HL-60 (cell line): ENCODE data around the gene RIC3.

Experiments used
- DNase-seq, 2 experiments: peaks; one replicate each; pipeline ENCODE4 v3.0.0-alpha.2; 2010 to 2020; ENCODE audit warnings: low read depth in 1 of 2, low spot score in 1 of 2
- H3K27ac ChIP-seq: fragments of 250-450 bp; sonication (Bioruptor Pico); replicated peaks from 2 replicates; pipeline ENCODE4 v1.5.1; 2020; ENCODE audit warnings: mild to moderate bottlenecking, moderate library complexity
- H3K27me3 ChIP-seq: fragments of 250-450 bp; sonication (Bioruptor Pico); 2 replicates; pipeline ENCODE4 v1.5.1; 2021; ENCODE audit warnings: mild to moderate bottlenecking, moderate library complexity; ENCODE audit not compliant: insufficient read depth, poor library complexity, severe bottlenecking
- H3K4me3 ChIP-seq: replicated peaks from 2 replicates; pipeline ENCODE4 v1.5.1; 2011; ENCODE audit warnings: mild to moderate bottlenecking, control low read depth, low read length; ENCODE audit not compliant: insufficient read depth
- GABPA ChIP-seq: IDR thresholded peaks from 2 replicates; pipeline ENCODE4 v1.6.1; 2012; ENCODE audit warnings: low read depth
- POLR2AphosphoS5 ChIP-seq: IDR thresholded peaks from 2 replicates; pipeline ENCODE4 v1.6.1; 2012; ENCODE audit warnings: low read depth
- SPI1 ChIP-seq: IDR thresholded peaks from 2 replicates; pipeline ENCODE4 v1.6.1; 2012; ENCODE audit warnings: low read depth, mild to moderate bottlenecking, borderline replicate concordance
- TF ChIP-seq, protein P1 (sequence below): IDR thresholded peaks from one replicate; pipeline ENCODE4 v1.5.1; 2011; ENCODE audit warnings: low read length, control low read depth, inconsistent platforms; ENCODE audit not compliant: insufficient read depth
- TF ChIP-seq, protein P2 (sequence below): IDR thresholded peaks from 2 replicates; pipeline ENCODE4 v1.6.1; 2012; ENCODE audit warnings: low read depth; ENCODE audit not compliant: insufficient replicate concordance

Gene RIC3

DNA sequence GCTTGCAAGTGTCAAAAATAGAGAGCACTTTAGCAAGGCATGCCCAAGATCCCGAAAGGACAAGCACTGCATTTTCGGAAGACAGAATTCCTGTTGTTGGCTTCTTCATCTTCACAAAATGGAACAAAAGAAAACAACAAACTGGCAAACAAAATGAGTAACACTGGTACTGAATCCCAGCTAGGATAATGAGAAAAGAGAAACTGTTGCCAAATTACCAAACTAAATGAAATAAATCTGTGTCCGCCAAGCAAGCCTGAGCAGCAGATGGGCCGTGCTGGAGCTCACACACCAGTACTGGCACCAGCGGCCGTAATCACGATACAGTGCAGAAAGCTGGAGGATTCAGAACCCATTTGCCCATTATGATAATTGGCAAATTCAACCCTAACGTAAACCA, 57.2 kb downstream of the RIC3 start:
- no peak for DNase-seq
- no peak for TF ChIP-seq SPI1
- TF ChIP-seq, protein P1, sequence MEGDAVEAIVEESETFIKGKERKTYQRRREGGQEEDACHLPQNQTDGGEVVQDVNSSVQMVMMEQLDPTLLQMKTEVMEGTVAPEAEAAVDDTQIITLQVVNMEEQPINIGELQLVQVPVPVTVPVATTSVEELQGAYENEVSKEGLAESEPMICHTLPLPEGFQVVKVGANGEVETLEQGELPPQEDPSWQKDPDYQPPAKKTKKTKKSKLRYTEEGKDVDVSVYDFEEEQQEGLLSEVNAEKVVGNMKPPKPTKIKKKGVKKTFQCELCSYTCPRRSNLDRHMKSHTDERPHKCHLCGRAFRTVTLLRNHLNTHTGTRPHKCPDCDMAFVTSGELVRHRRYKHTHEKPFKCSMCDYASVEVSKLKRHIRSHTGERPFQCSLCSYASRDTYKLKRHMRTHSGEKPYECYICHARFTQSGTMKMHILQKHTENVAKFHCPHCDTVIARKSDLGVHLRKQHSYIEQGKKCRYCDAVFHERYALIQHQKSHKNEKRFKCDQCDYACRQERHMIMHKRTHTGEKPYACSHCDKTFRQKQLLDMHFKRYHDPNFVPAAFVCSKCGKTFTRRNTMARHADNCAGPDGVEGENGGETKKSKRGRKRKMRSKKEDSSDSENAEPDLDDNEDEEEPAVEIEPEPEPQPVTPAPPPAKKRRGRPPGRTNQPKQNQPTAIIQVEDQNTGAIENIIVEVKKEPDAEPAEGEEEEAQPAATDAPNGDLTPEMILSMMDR, result no peak
- no peak for TF ChIP-seq POLR2AphosphoS5
- TF ChIP-seq GABPA, result no peak
- TF ChIP-seq, protein P2, sequence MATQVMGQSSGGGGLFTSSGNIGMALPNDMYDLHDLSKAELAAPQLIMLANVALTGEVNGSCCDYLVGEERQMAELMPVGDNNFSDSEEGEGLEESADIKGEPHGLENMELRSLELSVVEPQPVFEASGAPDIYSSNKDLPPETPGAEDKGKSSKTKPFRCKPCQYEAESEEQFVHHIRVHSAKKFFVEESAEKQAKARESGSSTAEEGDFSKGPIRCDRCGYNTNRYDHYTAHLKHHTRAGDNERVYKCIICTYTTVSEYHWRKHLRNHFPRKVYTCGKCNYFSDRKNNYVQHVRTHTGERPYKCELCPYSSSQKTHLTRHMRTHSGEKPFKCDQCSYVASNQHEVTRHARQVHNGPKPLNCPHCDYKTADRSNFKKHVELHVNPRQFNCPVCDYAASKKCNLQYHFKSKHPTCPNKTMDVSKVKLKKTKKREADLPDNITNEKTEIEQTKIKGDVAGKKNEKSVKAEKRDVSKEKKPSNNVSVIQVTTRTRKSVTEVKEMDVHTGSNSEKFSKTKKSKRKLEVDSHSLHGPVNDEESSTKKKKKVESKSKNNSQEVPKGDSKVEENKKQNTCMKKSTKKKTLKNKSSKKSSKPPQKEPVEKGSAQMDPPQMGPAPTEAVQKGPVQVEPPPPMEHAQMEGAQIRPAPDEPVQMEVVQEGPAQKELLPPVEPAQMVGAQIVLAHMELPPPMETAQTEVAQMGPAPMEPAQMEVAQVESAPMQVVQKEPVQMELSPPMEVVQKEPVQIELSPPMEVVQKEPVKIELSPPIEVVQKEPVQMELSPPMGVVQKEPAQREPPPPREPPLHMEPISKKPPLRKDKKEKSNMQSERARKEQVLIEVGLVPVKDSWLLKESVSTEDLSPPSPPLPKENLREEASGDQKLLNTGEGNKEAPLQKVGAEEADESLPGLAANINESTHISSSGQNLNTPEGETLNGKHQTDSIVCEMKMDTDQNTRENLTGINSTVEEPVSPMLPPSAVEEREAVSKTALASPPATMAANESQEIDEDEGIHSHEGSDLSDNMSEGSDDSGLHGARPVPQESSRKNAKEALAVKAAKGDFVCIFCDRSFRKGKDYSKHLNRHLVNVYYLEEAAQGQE, result no peak
- Histone ChIP-seq H3K27me3 (no peaks in the 10 kb centered on the region), H3K4me3 (no peak overlapping the region), H3K27ac (no peak overlapping the region)

DNA sequence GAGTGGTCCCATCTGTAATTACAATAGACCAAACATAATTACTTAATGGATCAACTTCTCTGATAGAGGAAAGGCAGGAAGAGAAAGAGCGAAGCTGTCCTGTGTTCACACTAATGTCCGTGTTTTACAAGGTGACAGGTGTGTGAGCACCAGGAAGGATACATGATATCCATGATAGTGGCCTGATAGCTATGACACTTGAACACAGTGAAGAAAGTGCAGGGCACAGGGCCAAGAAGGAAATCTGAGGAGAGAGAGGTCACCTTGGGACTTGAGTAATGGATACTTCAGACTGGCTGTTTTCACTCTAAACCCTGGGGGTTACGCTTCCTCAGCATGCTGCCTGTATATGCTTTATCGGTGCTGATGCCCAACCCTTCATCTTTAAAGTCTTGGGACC, 58.4 kb downstream of the RIC3 start:
- Histone ChIP-seq H3K27ac (no peak overlapping the region), H3K27me3 (no peaks in the 10 kb centered on the region), H3K4me3 (no peak overlapping the region)
- DNase-seq, result no peak
- TF ChIP-seq, protein P1, result no peak
- TF ChIP-seq SPI1 (no peak), POLR2AphosphoS5 (no peak), GABPA (no peak)
- TF ChIP-seq, protein P2, result no peak

DNA sequence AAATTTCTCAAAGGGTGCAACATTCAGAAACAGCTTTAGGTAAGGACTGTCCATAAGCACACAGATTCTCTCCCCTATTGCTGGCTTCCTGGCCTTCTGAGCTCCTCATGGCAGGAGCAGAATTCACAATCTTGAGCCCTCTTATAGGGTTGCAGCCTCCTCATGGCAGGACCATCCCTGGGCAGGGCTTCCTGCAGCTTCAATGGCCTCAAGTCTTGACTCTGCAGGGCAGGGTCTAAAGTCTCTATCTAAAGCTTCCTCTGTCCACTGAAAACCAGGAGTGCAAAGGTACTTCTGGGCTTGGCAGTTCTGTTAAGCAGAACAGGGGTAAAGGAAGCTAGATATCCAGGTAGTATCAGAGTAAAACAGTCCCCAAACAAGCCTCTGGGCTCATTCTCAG, 59.1 kb downstream of the RIC3 start:
- TF ChIP-seq, protein P2, result no peak
- TF ChIP-seq POLR2AphosphoS5 (no peak), GABPA (no peak), SPI1 (no peak)
- TF ChIP-seq, protein P1, result no peak
- H3K4me3 ChIP-seq, result no peak overlapping the region
- H3K27me3 ChIP-seq, result no peaks in the 10 kb centered on the region
- DNase-seq, result no peak
- no peak overlapping the region for H3K27ac ChIP-seq
